GM12878 (cell line): ENCODE results near the gene SPRED3. TPM values are rescaled to one million over a fixed set of nuclear protein-coding genes. Genes with fewer than 3 reads are reported as not detected.

Experiments
- ATAC-seq: fragments of 200-7000 bp; cut with Tn5 transposase; 3 replicates; pipeline ENCODE4 v1.9.1; 2020; ENCODE audit warnings: mild to moderate bottlenecking, moderate library complexity
- BruUV-seq: library from RNA; stranded (reverse); fragments of 400-500 nt; replicated peaks from 2 replicates; lab custom pipeline; 2021; lab: Mats Ljungman, UMichigan
- CTCF ChIA-PET: fragments of 300-600 bp; sonication (Branson Sonifier 250); formaldehyde crosslinking; extraction: SDS; loops from one replicate; lab custom pipeline; 2021; ENCODE audit warnings: inconsistent platforms; lab: Yijun Ruan, JAX
- POLR2A ChIA-PET: fragments of 350-600 bp; formaldehyde crosslinking; extraction: SDS; loops from one replicate; lab custom pipeline; 2021; ENCODE audit warnings: inconsistent platforms; lab: Charles Lee
- RAD21 ChIA-PET: fragments of 300-600 bp; sonication (Branson Sonifier 250); formaldehyde crosslinking; loops from one replicate; lab custom pipeline; 2023; ENCODE audit warnings: antibody characterized with exemption; ENCODE audit not compliant: unreplicated experiment; lab: Charles Lee
- SMC1A ChIA-PET: fragments of 300-600 bp; sonication (Branson Sonifier 250); formaldehyde crosslinking; loops from one replicate; lab custom pipeline; 2023; ENCODE audit not compliant: unreplicated experiment, uncharacterized antibody; lab: Charles Lee
- DNase-seq: peaks from one replicate; pipeline ENCODE4 v3.0.0-alpha.2; 2011; ENCODE audit warnings: low read depth, low spot score
- FAIRE-seq: peaks from 3 replicates; lab custom pipeline; 2011; peaks lifted over from hg19 to GRCh38; lab: Jason Lieb, UNC
- H2AFZ ChIP-seq: 2 replicates; pipeline ENCODE4 v1.6.0; 2011; ENCODE audit warnings: low read depth, low read length, control low read depth; ENCODE audit not compliant: control insufficient read depth
- H3K27ac ChIP-seq: 2 replicates; pipeline ENCODE4 v1.5.1; 2011; ENCODE audit warnings: control low read depth; ENCODE audit not compliant: control insufficient read depth, insufficient read depth
- H3K27me3 ChIP-seq, 2 experiments: replicated peaks in 1 of 2; 2 replicates each; pipeline versions ENCODE4 v1.6.0 to v1.6.1; 2011; ENCODE audit warnings: low read length in 1 of 2; ENCODE audit not compliant: control insufficient read depth in 2 of 2, insufficient read depth in 2 of 2
- H3K36me3 ChIP-seq, 2 experiments: 2 replicates each; pipeline ENCODE4 v1.5.1; 2011; ENCODE audit warnings: low read length in 1 of 2; ENCODE audit not compliant: control insufficient read depth in 2 of 2, insufficient read depth in 2 of 2
- H3K4me1 ChIP-seq: 2 replicates; pipeline ENCODE4 v1.6.1; 2011; ENCODE audit warnings: mild to moderate bottlenecking, low read length, moderate library complexity, mixed read lengths; ENCODE audit not compliant: control insufficient read depth, insufficient read depth
- H3K4me2 ChIP-seq: 2 replicates; pipeline ENCODE4 v1.6.0; 2011; ENCODE audit warnings: control low read depth; ENCODE audit not compliant: control insufficient read depth, insufficient read depth
- H3K4me3 ChIP-seq: fragments of 200-600 bp; sonication (generic); 2 replicates; pipeline ENCODE4 v1.5.1; 2016
- H3K79me2 ChIP-seq: 2 replicates; pipeline ENCODE4 v1.6.0; 2011; ENCODE audit warnings: low read length; ENCODE audit not compliant: control insufficient read depth, insufficient read depth
- H3K9ac ChIP-seq: 2 replicates; pipeline ENCODE4 v1.8.0; 2011; ENCODE audit warnings: low read length, control low read depth, mixed read lengths; ENCODE audit not compliant: control insufficient read depth, insufficient read depth
- H3K9me3 ChIP-seq: replicated peaks from 3 replicates; pipeline ENCODE4 v1.5.1; 2011; ENCODE audit warnings: mild to moderate bottlenecking, low read length; ENCODE audit not compliant: control insufficient read depth, insufficient read depth
- H4K20me1 ChIP-seq: 2 replicates; pipeline ENCODE4 v1.6.0; 2011; ENCODE audit not compliant: control insufficient read depth, insufficient read depth
- CEBPB ChIP-seq, 2 experiments: fragments of 150-350 bp in 1 of 2; IDR thresholded peaks; 2 replicates each; pipeline ENCODE4 v1.6.1; 2012 to 2014; ENCODE audit warnings: low read depth in 2 of 2, low read length in 2 of 2, borderline replicate concordance in 1 of 2, inconsistent platforms in 1 of 2
- EP300 ChIP-seq, 2 experiments: fragments of 150-350 bp in 1 of 2; IDR thresholded peaks; 2 replicates each; pipeline ENCODE4 v1.6.1; 2011 to 2012; ENCODE audit warnings: low read depth in 2 of 2, low read length in 2 of 2, borderline replicate concordance in 1 of 2, improper control_type of control experiment in 1 of 2, inconsistent platforms in 1 of 2; ENCODE audit not compliant: control insufficient read depth in 1 of 2
- HDGF ChIP-seq: fragments of 450-650 bp; IDR thresholded peaks from 2 replicates; pipeline ENCODE4 v1.6.1; 2016; ENCODE audit warnings: antibody characterized with exemption
- LARP7 ChIP-seq: fragments of 450-650 bp; IDR thresholded peaks from 2 replicates; pipeline ENCODE4 v1.6.1; 2017; ENCODE audit warnings: mild to moderate bottlenecking
- MXI1 ChIP-seq: fragments of 150-350 bp; IDR thresholded peaks from 2 replicates; pipeline ENCODE4 v1.6.1; 2011; ENCODE audit warnings: low read depth, mild to moderate bottlenecking, inconsistent platforms, low read length, improper control_type of control experiment
- NBN ChIP-seq: fragments of 450-650 bp; IDR thresholded peaks from 2 replicates; pipeline ENCODE4 v1.6.1; 2016
- NFIC ChIP-seq: IDR thresholded peaks from 2 replicates; pipeline ENCODE4 v1.6.1; 2012; ENCODE audit warnings: low read depth, mild to moderate bottlenecking, inconsistent platforms, low read length, moderate library complexity
- NFYA ChIP-seq: IDR thresholded peaks from 2 replicates; pipeline ENCODE4 v1.6.1; 2011; ENCODE audit warnings: low read depth, mild to moderate bottlenecking, low read length, improper control_type of control experiment, borderline replicate concordance
- NFYB ChIP-seq: IDR thresholded peaks from 2 replicates; pipeline ENCODE4 v1.6.1; 2011; ENCODE audit warnings: low read depth, mild to moderate bottlenecking, low read length, improper control_type of control experiment, moderate library complexity; ENCODE audit not compliant: insufficient read depth
- NRF1 ChIP-seq: conservative IDR thresholded peaks from 2 replicates; pipeline ENCODE4 v1.6.1; 2011; ENCODE audit warnings: mild to moderate bottlenecking, low read depth, low read length, improper control_type of control experiment
- YY1 ChIP-seq: IDR thresholded peaks from 2 replicates; pipeline ENCODE4 v1.6.1; 2011; ENCODE audit warnings: low read depth, mild to moderate bottlenecking, low read length
- ZNF687 ChIP-seq: fragments of 450-650 bp; IDR thresholded peaks from 2 replicates; pipeline ENCODE4 v1.6.1; 2017; ENCODE audit warnings: mild to moderate bottlenecking, moderate library complexity
- WGBS: methylation state at CpG from one replicate; pipeline ENCODE4 v1.1.6; 2016; ENCODE audit warnings: low lambda C conversion rate; ENCODE audit not compliant: insufficient replicate concordance, insufficient coverage; ENCODE audit errors: missing lambda C conversion rate; 5-methylcytosine and 5-hydroxymethylcytosine counted together
- in situ Hi-C: fragments of 300-500 bp; cut with MboI; formaldehyde crosslinking; loops from 9 replicates; pipeline ENCODE4 v1.14.3; 2018; ENCODE audit warnings: mixed read lengths
- intact Hi-C: fragments of 100-400 bp; cut with micrococcal nuclease; formaldehyde crosslinking; loops from one replicate; pipeline ENCODE4 v1.14.2; 2022; ENCODE audit not compliant: unreplicated experiment
- polyA plus RNA-seq, 11 experiments: library from polyadenylated mRNA; depleted of rRNA in 4 of 11; unstranded in 6 of 11; stranded (reverse) in 5 of 11; fragments of >200 nt; fragmentation: Nextera tagmentation in 4 of 11; fragmentation: Illumina TruSeq in 1 of 11; extraction: Ambion mirVana in 4 of 11; extraction: Trizol in 1 of 11; gene quantifications; 1 replicate in 1 of 11; 2 replicates in 10 of 11; pipeline versions ENCODE4 v1.2.1 to v1.2.3, GENCODE V29; 2011 to 2016; ENCODE audit warnings: inconsistent platforms in 2 of 11, missing spikeins in 2 of 11, low read depth in 1 of 11
- total RNA-seq, 4 experiments: library from RNA; depleted of rRNA in 3 of 4; stranded (reverse); fragments of >200 nt in 3 of 4; fragmentation: Illumina TruSeq in 1 of 4; extraction: Trizol in 1 of 4; gene quantifications; 2 replicates each; pipeline versions ENCODE4 v1.2.1 to v1.2.3, GENCODE V29; 2013 to 2021
- TF ChIP-seq, protein P1 (sequence below): fragments of 450-650 bp; conservative IDR thresholded peaks from 2 replicates; pipeline ENCODE4 v1.6.1; 2017; ENCODE audit warnings: mild to moderate bottlenecking, moderate library complexity
- TF ChIP-seq, protein P2 (sequence below): fragments of 450-650 bp; IDR thresholded peaks from 2 replicates; pipeline ENCODE4 v1.6.1; 2017; ENCODE audit warnings: low read depth, mild to moderate bottlenecking, moderate library complexity
- TF ChIP-seq, protein P3 (sequence below): IDR thresholded peaks from 2 replicates; pipeline ENCODE4 v1.6.1; 2012; ENCODE audit warnings: low read depth, low read length, improper control_type of control experiment

The SPRED3 gene
- total and polyA plus RNA-seq, 10 of the 15 experiments (the other 5 are each of a cell fraction or from before 2014, with no cell fraction given): 0.09 to 1.5 (median 0.31) TPM; not detected in 2

GRCh38 chr19:38404858-38405257 is 16.4 kb downstream of the SPRED3 start:
- Histone ChIP-seq H3K4me1 (no peaks in the 10 kb centered on the region), H3K36me3 (no peaks in the 10 kb centered on the region), H3K9ac (no peak overlapping the region), H3K4me3 (no peak overlapping the region), H3K9me3 (no peaks in the 10 kb centered on the region), H3K79me2 (no peaks in the 10 kb centered on the region), H2AFZ (no peak overlapping the region), H4K20me1 (no peaks in the 10 kb centered on the region), H3K4me2 (no peak overlapping the region), H3K27ac (no peak overlapping the region), H3K27me3 (no peaks in the 10 kb centered on the region)
- 95% methylated on average over 6 of the region's 6 CpGs for WGBS
- intact Hi-C loops: loop anchor here (5.0 kb wide), 3 partner anchors 102 to 527 kb away; partner anchors contain the start of genes MRPS12 and SARS2
- TF ChIP-seq, protein P1, sequence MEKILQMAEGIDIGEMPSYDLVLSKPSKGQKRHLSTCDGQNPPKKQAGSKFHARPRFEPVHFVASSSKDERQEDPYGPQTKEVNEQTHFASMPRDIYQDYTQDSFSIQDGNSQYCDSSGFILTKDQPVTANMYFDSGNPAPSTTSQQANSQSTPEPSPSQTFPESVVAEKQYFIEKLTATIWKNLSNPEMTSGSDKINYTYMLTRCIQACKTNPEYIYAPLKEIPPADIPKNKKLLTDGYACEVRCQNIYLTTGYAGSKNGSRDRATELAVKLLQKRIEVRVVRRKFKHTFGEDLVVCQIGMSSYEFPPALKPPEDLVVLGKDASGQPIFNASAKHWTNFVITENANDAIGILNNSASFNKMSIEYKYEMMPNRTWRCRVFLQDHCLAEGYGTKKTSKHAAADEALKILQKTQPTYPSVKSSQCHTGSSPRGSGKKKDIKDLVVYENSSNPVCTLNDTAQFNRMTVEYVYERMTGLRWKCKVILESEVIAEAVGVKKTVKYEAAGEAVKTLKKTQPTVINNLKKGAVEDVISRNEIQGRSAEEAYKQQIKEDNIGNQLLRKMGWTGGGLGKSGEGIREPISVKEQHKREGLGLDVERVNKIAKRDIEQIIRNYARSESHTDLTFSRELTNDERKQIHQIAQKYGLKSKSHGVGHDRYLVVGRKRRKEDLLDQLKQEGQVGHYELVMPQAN: no peak
- TF ChIP-seq NRF1 (no peak), MXI1 (no peak), HDGF (no peak), CEBPB (IDR thresholded peaks at IDR 0.05; ENCODE audit: borderline replicate concordance in 1 of 2, low read depth in 2 of 2, low read length in 2 of 2) (no peak), YY1 (no peak), NFYA (no peak), NFYB (no peak), ZNF687 (no peak), NFIC (no peak), LARP7 (no peak), EP300 (IDR thresholded peaks at IDR 0.05; ENCODE audit: borderline replicate concordance in 1 of 2, control insufficient read depth in 1 of 2, low read depth in 2 of 2, low read length in 2 of 2) (no peak), NBN (no peak)
- TF ChIP-seq, protein P2, sequence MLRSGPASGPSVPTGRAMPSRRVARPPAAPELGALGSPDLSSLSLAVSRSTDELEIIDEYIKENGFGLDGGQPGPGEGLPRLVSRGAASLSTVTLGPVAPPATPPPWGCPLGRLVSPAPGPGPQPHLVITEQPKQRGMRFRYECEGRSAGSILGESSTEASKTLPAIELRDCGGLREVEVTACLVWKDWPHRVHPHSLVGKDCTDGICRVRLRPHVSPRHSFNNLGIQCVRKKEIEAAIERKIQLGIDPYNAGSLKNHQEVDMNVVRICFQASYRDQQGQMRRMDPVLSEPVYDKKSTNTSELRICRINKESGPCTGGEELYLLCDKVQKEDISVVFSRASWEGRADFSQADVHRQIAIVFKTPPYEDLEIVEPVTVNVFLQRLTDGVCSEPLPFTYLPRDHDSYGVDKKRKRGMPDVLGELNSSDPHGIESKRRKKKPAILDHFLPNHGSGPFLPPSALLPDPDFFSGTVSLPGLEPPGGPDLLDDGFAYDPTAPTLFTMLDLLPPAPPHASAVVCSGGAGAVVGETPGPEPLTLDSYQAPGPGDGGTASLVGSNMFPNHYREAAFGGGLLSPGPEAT: no peak
- TF ChIP-seq, protein P3, sequence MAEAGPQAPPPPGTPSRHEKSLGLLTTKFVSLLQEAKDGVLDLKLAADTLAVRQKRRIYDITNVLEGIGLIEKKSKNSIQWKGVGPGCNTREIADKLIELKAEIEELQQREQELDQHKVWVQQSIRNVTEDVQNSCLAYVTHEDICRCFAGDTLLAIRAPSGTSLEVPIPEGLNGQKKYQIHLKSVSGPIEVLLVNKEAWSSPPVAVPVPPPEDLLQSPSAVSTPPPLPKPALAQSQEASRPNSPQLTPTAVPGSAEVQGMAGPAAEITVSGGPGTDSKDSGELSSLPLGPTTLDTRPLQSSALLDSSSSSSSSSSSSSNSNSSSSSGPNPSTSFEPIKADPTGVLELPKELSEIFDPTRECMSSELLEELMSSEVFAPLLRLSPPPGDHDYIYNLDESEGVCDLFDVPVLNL: no peak
- SMC1A ChIA-PET: interaction anchor here (1.3 to 3.8 kb wide), 2 partner anchors 12 to 22 kb away, joined by 3 to 17 read pairs; partner anchors contain the start of gene RASGRP4
- DNase-seq (no peak), FAIRE-seq (no peak), ATAC-seq (no peak)
- CTCF ChIA-PET: interaction anchor here (0.8 to 3.2 kb wide), 7 partner anchors 21 to 526 kb away, joined by 3 to 25 read pairs (median 4); partner anchors contain the start of genes MRPS12, PSMD8 and SARS2
- POLR2A ChIA-PET: interaction anchor here (0.5 kb wide), 1 partner anchor 241 kb away, joined by 3 read pairs; no protein-coding TSS in a partner anchor
- in situ Hi-C loops: loop anchor here (25.0 kb wide), 1 partner anchor 232 kb away; the partner anchor contains the start of gene ACTN4
- RAD21 ChIA-PET: interaction anchor here (1.3 to 3.1 kb wide), 4 partner anchors 21 to 230 kb away, joined by 3 to 24 read pairs (median 10); partner anchors contain the start of gene RASGRP4
- no TSS peak for BruUV-seq
